Measurements from ENCODE around the gene VWCE. TPM values are rescaled to one million over a fixed set of nuclear protein-coding genes. Genes with fewer than 3 reads are reported as not detected.

VWCE gene
- total RNA-seq, 1 experiment from 2014 or later: 20.6 TPM

GRCh38 chr11:61329871-61330270 is 34.8 kb upstream of the VWCE start:
- no peak overlapping the region for H2BK15ac ChIP-seq (ENCODE audit: low read depth, low read length)
- no peak overlapping the region for H3T11ph ChIP-seq (ENCODE audit: low read length)
- Mint-ChIP-seq H3K36me3 (ENCODE audit: insufficient read depth in 1 of 3, low read depth in 3 of 3) (peaks cover 32 to 59% (median 53%) of the 10 kb centered on the region in 3 experiments; a peak in 6 of 7 replicates), H3K27me3 (ENCODE audit: low read depth) (no peaks in the 10 kb centered on the region), H3K9me3 (no peaks in the 10 kb centered on the region), H3K27ac (no peak overlapping the region; a peak in 1 of 7 replicates), H3K4me1 (peaks cover 32 to 34% of the 10 kb centered on the region in 2 experiments), H3K4me3 (no peak overlapping the region)
- H3K14ac ChIP-seq (ENCODE audit: insufficient read depth, low read length): no peak overlapping the region
- H3K79me2 ChIP-seq (ENCODE audit: insufficient read depth, low read length): peaks cover 28% of the 10 kb centered on the region
- no peak for DNase-seq
- H4K8ac ChIP-seq (replicated peaks; ENCODE audit: insufficient read length, low read depth, low read length): no peak overlapping the region
- no peaks in the 10 kb centered on the region for H3K27me3 ChIP-seq (ENCODE audit: insufficient read depth, low read length)
- H3K56ac ChIP-seq (ENCODE audit: insufficient read length, low read depth, low read length): no peak overlapping the region
- no peak overlapping the region for H3K23ac ChIP-seq (ENCODE audit: insufficient read length, low read depth, low read length)
- no peak overlapping the region for H3K4ac ChIP-seq (ENCODE audit: low read depth, low read length)
- no peak overlapping the region for H3K18ac ChIP-seq (ENCODE audit: insufficient read length, low read depth, low read length)
- H3K9ac ChIP-seq (ENCODE audit: extremely low read depth, insufficient read length, low read length): no peak overlapping the region
- no peak overlapping the region for H2AK5ac ChIP-seq (ENCODE audit: insufficient read length, low read length)
- H2BK20ac ChIP-seq (ENCODE audit: low read depth, low read length, poor library complexity, severe bottlenecking): no peak overlapping the region
- H4K20me1 ChIP-seq (ENCODE audit: control insufficient read depth, insufficient read depth, insufficient read length): no peaks in the 10 kb centered on the region
- peaks cover 5% of the 10 kb centered on the region; the same call in 1 of the 2 replicates for H3K4me1 ChIP-seq (ENCODE audit: insufficient read depth, low read length)
- no peak for TF ChIP-seq CTCF (conservative IDR thresholded peaks at IDR 0.05)
- no CpG with 5 or more reads among the region's 4 CpGs for WGBS (ENCODE audit: extremely low coverage, insufficient read length, low lambda C conversion rate)
- no peak overlapping the region for H3K27ac ChIP-seq (ENCODE audit: insufficient read length, low read depth, low read length)
- H3K9me3 ChIP-seq (ENCODE audit: control insufficient read depth, low read depth, low read length): no peaks in the 10 kb centered on the region
- no peak overlapping the region for H2BK120ac ChIP-seq (ENCODE audit: low read depth, low read length, poor library complexity, severe bottlenecking)
- peaks cover 13% of the 10 kb centered on the region for H3K23me2 ChIP-seq (ENCODE audit: insufficient read length, low read depth, low read length, poor library complexity, severe bottlenecking)
- H3K4me2 ChIP-seq (ENCODE audit: insufficient read depth, insufficient read length, low read length): no peak overlapping the region
- H2BK5ac ChIP-seq (ENCODE audit: insufficient read length, low read length): no peak overlapping the region
- no peak overlapping the region for H4K5ac ChIP-seq (ENCODE audit: insufficient read length, low read depth, low read length)
- no peaks in the 10 kb centered on the region for H3K79me1 ChIP-seq (ENCODE audit: insufficient read depth, low read depth, low read length, poor library complexity, severe bottlenecking)
- H2AFZ ChIP-seq (ENCODE audit: low read length): no peak overlapping the region
- no peak overlapping the region for H2BK12ac ChIP-seq (ENCODE audit: insufficient read length, low read depth, low read length)
- no peak overlapping the region for H4K91ac ChIP-seq (ENCODE audit: insufficient read length, low read depth, low read length)

Data from H9 (cell line).